HepG2 (cell line): ENCODE measurements around the gene NCOA1. TPM values are rescaled to one million over a fixed set of nuclear protein-coding genes. Genes with fewer than 3 reads are reported as not detected.

Experiments
- ATAC-seq: fragments of 200-7000 bp; cut with Tn5 transposase; 3 replicates; pipeline ENCODE4 v1.9.1; 2020; ENCODE audit warnings: mild to moderate bottlenecking, moderate library complexity
- BruUV-seq: library from RNA; stranded (reverse); fragments of 400-500 nt; replicated peaks from 2 replicates; lab custom pipeline; 2021; lab: Mats Ljungman, UMichigan
- CTCF ChIA-PET: fragments of 300-600 bp; formaldehyde crosslinking; extraction: SDS; loops from one replicate; lab custom pipeline; 2021; ENCODE audit warnings: low total read pairs, inconsistent platforms, low intra/inter-chr PET ratio; lab: Yijun Ruan, JAX
- POLR2A ChIA-PET: fragments of 350-600 bp; sonication (Branson Sonifier 250); formaldehyde crosslinking; loops from one replicate; lab custom pipeline; 2020; ENCODE audit warnings: antibody characterized with exemption, inconsistent platforms; lab: Yijun Ruan, JAX
- DNase-seq: peaks from one replicate; pipeline ENCODE4 v3.0.0-alpha.2; 2015; ENCODE audit warnings: low spot score
- FAIRE-seq: peaks from 3 replicates; lab custom pipeline; 2011; peaks lifted over from hg19 to GRCh38; lab: Jason Lieb, UNC
- H2AFZ ChIP-seq: one replicate; pipeline ENCODE4 v1.6.1; 2011; ENCODE audit warnings: low read length, inconsistent platforms
- H3K27ac ChIP-seq: fragments of 300-600 bp; 3 replicates; pipeline ENCODE4 v1.8.0; 2011; ENCODE audit warnings: mixed run types, mild to moderate bottlenecking, mixed read lengths, low read length, inconsistent platforms; ENCODE audit not compliant: insufficient read depth; ENCODE audit errors: extremely low read length
- H3K27me3 ChIP-seq, 2 experiments: fragments of 200-600 bp in 1 of 2; 2 replicates in 1 of 2; 3 replicates in 1 of 2; pipeline versions ENCODE4 v1.6.0 to v1.8.0; 2011; ENCODE audit warnings: low read length in 2 of 2, mild to moderate bottlenecking in 2 of 2, moderate library complexity in 2 of 2, inconsistent platforms in 1 of 2; ENCODE audit not compliant: insufficient read depth in 2 of 2, control insufficient read depth in 1 of 2
- H3K36me3 ChIP-seq, 2 experiments: fragments of 200-600 bp in 1 of 2; replicated peaks in 1 of 2; 2 replicates in 1 of 2; 3 replicates in 1 of 2; pipeline versions ENCODE4 v1.5.1 to v1.8.0; 2011; ENCODE audit warnings: low read length in 2 of 2, inconsistent platforms in 1 of 2; ENCODE audit not compliant: insufficient read depth in 2 of 2, control insufficient read depth in 1 of 2
- H3K4me1 ChIP-seq: 2 replicates; pipeline ENCODE4 v1.5.1; 2012; ENCODE audit warnings: low read length, inconsistent platforms; ENCODE audit not compliant: insufficient read depth
- H3K4me2 ChIP-seq: 2 replicates; pipeline ENCODE4 v1.6.0; 2011; ENCODE audit warnings: low read depth, low read length, inconsistent platforms
- H3K4me3 ChIP-seq, 3 experiments: fragments of 200-600 bp in 1 of 3; sonication (generic), shearing (Covaris generic) in 1 of 3; replicated peaks in 1 of 3; 2 replicates each; pipeline ENCODE4 v1.5.1; 2011 to 2016; ENCODE audit warnings: low read length in 3 of 3, inconsistent platforms in 2 of 3, low read depth in 2 of 3, mild to moderate bottlenecking in 2 of 3, control low read depth in 1 of 3, mixed read lengths in 1 of 3; ENCODE audit not compliant: insufficient read depth in 1 of 3
- H3K79me2 ChIP-seq: one replicate; pipeline ENCODE4 v1.6.1; 2011; ENCODE audit warnings: low read length, inconsistent platforms; ENCODE audit not compliant: insufficient read depth
- H3K9ac ChIP-seq: 2 replicates; pipeline ENCODE4 v1.6.0; 2011; ENCODE audit warnings: mild to moderate bottlenecking, low read depth, low read length, inconsistent platforms; ENCODE audit not compliant: insufficient read depth
- H3K9me3 ChIP-seq: 2 replicates; pipeline ENCODE4 v1.5.1; 2012; ENCODE audit warnings: mild to moderate bottlenecking, low read length
- H4K20me1 ChIP-seq: 2 replicates; pipeline ENCODE4 v1.6.0; 2011; ENCODE audit warnings: inconsistent platforms, mild to moderate bottlenecking, low read length, moderate library complexity; ENCODE audit not compliant: insufficient read depth
- ARNTL ChIP-seq: sonication (generic); formaldehyde crosslinking; IDR thresholded peaks from 2 replicates; pipeline ENCODE4 v1.4.0; 2020; ENCODE audit warnings: mild to moderate bottlenecking, missing genetic modification reagents
- HDAC6 ChIP-seq: fragments of 200-600 bp; sonication (generic); IDR thresholded peaks from 2 replicates; pipeline ENCODE4 v1.7.0; 2017; ENCODE audit warnings: mild to moderate bottlenecking, antibody characterized with exemption, low read length, low read depth
- HMG20B ChIP-seq: conservative IDR thresholded peaks from 2 replicates; pipeline ENCODE4 v1.6.1; 2016; ENCODE audit warnings: missing genetic modification reagents, missing compliant biosample characterization
- MBNL3 ChIP-seq: fragments of 250-450 bp; sonication (Bioruptor Pico); conservative IDR thresholded peaks from 2 replicates; pipeline ENCODE4 v1.8.0; 2022; ENCODE audit warnings: mild to moderate bottlenecking, inconsistent platforms
- MED13 ChIP-seq: sonication (generic); formaldehyde crosslinking; IDR thresholded peaks from 2 replicates; pipeline ENCODE4 v1.5.0; 2020; ENCODE audit warnings: missing genetic modification reagents
- MIER2 ChIP-seq: IDR thresholded peaks from 2 replicates; pipeline ENCODE4 v1.6.1; 2016; ENCODE audit warnings: missing biosample characterization, missing genetic modification reagents
- NR3C1 ChIP-seq: sonication (generic); formaldehyde crosslinking; IDR thresholded peaks from 2 replicates; pipeline ENCODE4 v1.4.0; 2020; ENCODE audit warnings: missing genetic modification reagents
- SMAD1 ChIP-seq: sonication (generic); formaldehyde crosslinking; IDR thresholded peaks from 2 replicates; pipeline ENCODE4 v1.4.0; 2020; ENCODE audit warnings: missing genetic modification reagents, low read depth, mild to moderate bottlenecking, borderline replicate concordance
- SRF ChIP-seq: IDR thresholded peaks from 2 replicates; pipeline ENCODE4 v1.6.1; 2011; ENCODE audit warnings: mild to moderate bottlenecking, low read depth, low read length, moderate library complexity
- ZMYM3 ChIP-seq: sonication (generic); formaldehyde crosslinking; IDR thresholded peaks from 2 replicates; pipeline ENCODE4 v1.5.1; 2020; ENCODE audit warnings: mild to moderate bottlenecking, missing genetic modification reagents
- ZNF557 ChIP-seq: sonication (generic); formaldehyde crosslinking; IDR thresholded peaks from 2 replicates; pipeline ENCODE4 v1.4.0; 2020; ENCODE audit warnings: missing genetic modification reagents
- WGBS: methylation state at CpG from one replicate; pipeline ENCODE4 v1.1.6; 2017; ENCODE audit warnings: low lambda C conversion rate; 5-methylcytosine and 5-hydroxymethylcytosine counted together
- in situ Hi-C: cut with HindIII; loops from 2 replicates; pipeline ENCODE4 v1.10.0; 2017; ENCODE audit warnings: low pct_unique_long_range_greater_than_20kb; ENCODE audit not compliant: extremely low pct_ligation_motif_present
- intact Hi-C: fragments of 100-400 bp; cut with micrococcal nuclease; formaldehyde crosslinking; loops from one replicate; pipeline ENCODE4 v1.10.0; 2022; ENCODE audit not compliant: unreplicated experiment
- polyA plus RNA-seq, 8 experiments: library from polyadenylated mRNA; depleted of rRNA in 3 of 8; stranded (reverse) in 7 of 8; unstranded in 1 of 8; fragments of >200 nt; fragmentation: Illumina TruSeq in 4 of 8; extraction: Trizol in 4 of 8; gene quantifications; 2 replicates each; pipeline versions ENCODE4 v1.2.1 to v1.2.3, GENCODE V29; 2011 to 2016; ENCODE audit warnings: low read depth in 4 of 8, missing spikeins in 1 of 8, mixed read lengths in 1 of 8; ENCODE audit not compliant: insufficient read depth in 1 of 8
- total RNA-seq, 5 experiments: library from RNA; depleted of rRNA; stranded (reverse); fragments of >200 nt; fragmentation: Illumina TruSeq; extraction: Trizol; gene quantifications; 2 replicates each; pipeline ENCODE4 v1.2.3, GENCODE V29; 2016; ENCODE audit warnings: low read depth in 1 of 5
- TF ChIP-seq, protein P1 (sequence below): sonication (generic); formaldehyde crosslinking; IDR thresholded peaks from 2 replicates; pipeline ENCODE4 v1.4.0; 2020; ENCODE audit warnings: missing genetic modification reagents
- TF ChIP-seq, protein P2 (sequence below), 2 experiments: sonication (generic) in 1 of 2; formaldehyde crosslinking in 1 of 2; IDR thresholded peaks; 2 replicates each; pipeline versions ENCODE4 v1.5.1 to v1.6.1; 2011 to 2020; ENCODE audit warnings: borderline replicate concordance in 1 of 2, low read depth in 1 of 2, low read length in 1 of 2, mild to moderate bottlenecking in 1 of 2, missing genetic modification reagents in 1 of 2, moderate library complexity in 1 of 2
- TF ChIP-seq, protein P3 (sequence below): IDR thresholded peaks from 2 replicates; pipeline ENCODE4 v1.6.1; 2016; ENCODE audit warnings: low read depth, control low read depth
- TF ChIP-seq, protein P4 (sequence below): sonication (generic); formaldehyde crosslinking; IDR thresholded peaks from 2 replicates; pipeline ENCODE4 v1.5.0; 2020; ENCODE audit warnings: missing genetic modification reagents

NCOA1 gene
- total and polyA plus RNA-seq, 2 of the 13 experiments (the other 11 are each of a cell fraction or from before 2014, with no cell fraction given): 10.0 to 10.4 TPM

DNA sequence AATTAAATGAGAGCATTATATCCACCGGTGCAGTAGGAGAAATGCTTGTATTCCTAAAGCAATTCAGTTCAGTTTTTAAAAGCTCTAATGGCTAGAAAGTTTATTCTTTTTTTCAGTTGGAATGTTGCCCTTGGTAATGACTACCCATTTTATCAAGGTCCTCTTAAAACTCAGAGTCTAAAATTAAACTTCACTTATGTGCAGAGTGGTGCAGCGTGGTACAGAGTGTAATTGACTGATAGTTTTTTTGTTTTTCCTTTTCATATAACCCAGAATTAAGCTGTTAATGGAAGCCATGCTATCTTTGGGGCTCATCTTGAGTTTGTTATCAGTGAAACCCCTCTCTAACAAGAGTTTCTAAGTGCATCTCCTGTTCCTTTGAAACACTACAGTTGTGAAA lies 21.4 kb downstream of the NCOA1 start:
- Histone ChIP-seq H3K27me3 (no peaks in the 10 kb centered on the region), H3K36me3 (no peaks in the 10 kb centered on the region), H3K4me3 (no peak overlapping the region), H3K4me1 (no peaks in the 10 kb centered on the region), H4K20me1 (no peaks in the 10 kb centered on the region; the same call in 1 of the 2 replicates), H3K79me2 (no peaks in the 10 kb centered on the region), H3K27ac (no peak overlapping the region), H2AFZ (no peak overlapping the region), H3K9ac (no peak overlapping the region), H3K4me2 (no peak overlapping the region), H3K9me3 (no peaks in the 10 kb centered on the region)
- FAIRE-seq (no peak), ATAC-seq (no peak), DNase-seq (no peak)
- in situ Hi-C loops (no loop called here), intact Hi-C loops (no loop called here)
- POLR2A ChIA-PET: no interaction called here
- no TSS peak for BruUV-seq
- CTCF ChIA-PET: no interaction called here
- WGBS: 87% methylated on average over 2 of the region's 2 CpGs
- no peak for TF ChIP-seq ZMYM3 (CRISPR knock-in tag)
- TF ChIP-seq SMAD1 (CRISPR knock-in tag): no peak
- no peak for TF ChIP-seq ARNTL (CRISPR knock-in tag)
- TF ChIP-seq NR3C1 (CRISPR knock-in tag): no peak
- TF ChIP-seq, protein P1, sequence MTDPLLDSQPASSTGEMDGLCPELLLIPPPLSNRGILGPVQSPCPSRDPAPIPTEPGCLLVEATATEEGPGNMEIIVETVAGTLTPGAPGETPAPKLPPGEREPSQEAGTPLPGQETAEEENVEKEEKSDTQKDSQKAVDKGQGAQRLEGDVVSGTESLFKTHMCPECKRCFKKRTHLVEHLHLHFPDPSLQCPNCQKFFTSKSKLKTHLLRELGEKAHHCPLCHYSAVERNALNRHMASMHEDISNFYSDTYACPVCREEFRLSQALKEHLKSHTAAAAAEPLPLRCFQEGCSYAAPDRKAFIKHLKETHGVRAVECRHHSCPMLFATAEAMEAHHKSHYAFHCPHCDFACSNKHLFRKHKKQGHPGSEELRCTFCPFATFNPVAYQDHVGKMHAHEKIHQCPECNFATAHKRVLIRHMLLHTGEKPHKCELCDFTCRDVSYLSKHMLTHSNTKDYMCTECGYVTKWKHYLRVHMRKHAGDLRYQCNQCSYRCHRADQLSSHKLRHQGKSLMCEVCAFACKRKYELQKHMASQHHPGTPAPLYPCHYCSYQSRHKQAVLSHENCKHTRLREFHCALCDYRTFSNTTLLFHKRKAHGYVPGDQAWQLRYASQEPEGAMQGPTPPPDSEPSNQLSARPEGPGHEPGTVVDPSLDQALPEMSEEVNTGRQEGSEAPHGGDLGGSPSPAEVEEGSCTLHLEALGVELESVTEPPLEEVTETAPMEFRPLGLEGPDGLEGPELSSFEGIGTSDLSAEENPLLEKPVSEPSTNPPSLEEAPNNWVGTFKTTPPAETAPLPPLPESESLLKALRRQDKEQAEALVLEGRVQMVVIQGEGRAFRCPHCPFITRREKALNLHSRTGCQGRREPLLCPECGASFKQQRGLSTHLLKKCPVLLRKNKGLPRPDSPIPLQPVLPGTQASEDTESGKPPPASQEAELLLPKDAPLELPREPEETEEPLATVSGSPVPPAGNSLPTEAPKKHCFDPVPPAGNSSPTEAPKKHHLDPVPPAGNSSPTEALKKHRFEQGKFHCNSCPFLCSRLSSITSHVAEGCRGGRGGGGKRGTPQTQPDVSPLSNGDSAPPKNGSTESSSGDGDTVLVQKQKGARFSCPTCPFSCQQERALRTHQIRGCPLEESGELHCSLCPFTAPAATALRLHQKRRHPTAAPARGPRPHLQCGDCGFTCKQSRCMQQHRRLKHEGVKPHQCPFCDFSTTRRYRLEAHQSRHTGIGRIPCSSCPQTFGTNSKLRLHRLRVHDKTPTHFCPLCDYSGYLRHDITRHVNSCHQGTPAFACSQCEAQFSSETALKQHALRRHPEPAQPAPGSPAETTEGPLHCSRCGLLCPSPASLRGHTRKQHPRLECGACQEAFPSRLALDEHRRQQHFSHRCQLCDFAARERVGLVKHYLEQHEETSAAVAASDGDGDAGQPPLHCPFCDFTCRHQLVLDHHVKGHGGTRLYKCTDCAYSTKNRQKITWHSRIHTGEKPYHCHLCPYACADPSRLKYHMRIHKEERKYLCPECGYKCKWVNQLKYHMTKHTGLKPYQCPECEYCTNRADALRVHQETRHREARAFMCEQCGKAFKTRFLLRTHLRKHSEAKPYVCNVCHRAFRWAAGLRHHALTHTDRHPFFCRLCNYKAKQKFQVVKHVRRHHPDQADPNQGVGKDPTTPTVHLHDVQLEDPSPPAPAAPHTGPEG (CRISPR knock-in tag): no peak
- no peak for TF ChIP-seq MBNL3 (CRISPR knock-in tag)
- TF ChIP-seq, protein P2, sequence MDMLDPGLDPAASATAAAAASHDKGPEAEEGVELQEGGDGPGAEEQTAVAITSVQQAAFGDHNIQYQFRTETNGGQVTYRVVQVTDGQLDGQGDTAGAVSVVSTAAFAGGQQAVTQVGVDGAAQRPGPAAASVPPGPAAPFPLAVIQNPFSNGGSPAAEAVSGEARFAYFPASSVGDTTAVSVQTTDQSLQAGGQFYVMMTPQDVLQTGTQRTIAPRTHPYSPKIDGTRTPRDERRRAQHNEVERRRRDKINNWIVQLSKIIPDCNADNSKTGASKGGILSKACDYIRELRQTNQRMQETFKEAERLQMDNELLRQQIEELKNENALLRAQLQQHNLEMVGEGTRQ (IDR thresholded peaks at IDR 0.05; ENCODE audit: low read depth, low read length): no peak
- TF ChIP-seq, protein P2 (CRISPR knock-in tag; IDR thresholded peaks at IDR 0.05; ENCODE audit: borderline replicate concordance): no peak
- no peak for TF ChIP-seq SRF
- TF ChIP-seq HMG20B (CRISPR knock-in tag): no peak
- no peak for TF ChIP-seq HDAC6
- TF ChIP-seq MED13 (CRISPR knock-in tag): no peak
- TF ChIP-seq MIER2 (CRISPR knock-in tag): no peak
- TF ChIP-seq, protein P3, sequence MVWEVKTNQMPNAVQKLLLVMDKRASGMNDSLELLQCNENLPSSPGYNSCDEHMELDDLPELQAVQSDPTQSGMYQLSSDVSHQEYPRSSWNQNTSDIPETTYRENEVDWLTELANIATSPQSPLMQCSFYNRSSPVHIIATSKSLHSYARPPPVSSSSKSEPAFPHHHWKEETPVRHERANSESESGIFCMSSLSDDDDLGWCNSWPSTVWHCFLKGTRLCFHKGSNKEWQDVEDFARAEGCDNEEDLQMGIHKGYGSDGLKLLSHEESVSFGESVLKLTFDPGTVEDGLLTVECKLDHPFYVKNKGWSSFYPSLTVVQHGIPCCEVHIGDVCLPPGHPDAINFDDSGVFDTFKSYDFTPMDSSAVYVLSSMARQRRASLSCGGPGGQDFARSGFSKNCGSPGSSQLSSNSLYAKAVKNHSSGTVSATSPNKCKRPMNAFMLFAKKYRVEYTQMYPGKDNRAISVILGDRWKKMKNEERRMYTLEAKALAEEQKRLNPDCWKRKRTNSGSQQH: no peak
- no peak for TF ChIP-seq ZNF557
- TF ChIP-seq, protein P4, sequence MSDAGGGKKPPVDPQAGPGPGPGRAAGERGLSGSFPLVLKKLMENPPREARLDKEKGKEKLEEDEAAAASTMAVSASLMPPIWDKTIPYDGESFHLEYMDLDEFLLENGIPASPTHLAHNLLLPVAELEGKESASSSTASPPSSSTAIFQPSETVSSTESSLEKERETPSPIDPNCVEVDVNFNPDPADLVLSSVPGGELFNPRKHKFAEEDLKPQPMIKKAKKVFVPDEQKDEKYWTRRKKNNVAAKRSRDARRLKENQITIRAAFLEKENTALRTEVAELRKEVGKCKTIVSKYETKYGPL (CRISPR knock-in tag): no peak
